HG03045 (cell line): ENCODE measurements around the gene RHBDD2.
"Not testable (repeated sequence)": the region's sequence is repeated elsewhere in the genome, so short reads cannot be mapped to it uniquely, and the experiment has no call there.

ENCODE experiments used
- ATAC-seq: cut with Tn5 transposase; IDR thresholded peaks from one replicate; pipeline ENCODE4 v1.9.1; 2021; ENCODE audit warnings: mild to moderate bottlenecking, moderate library complexity; ENCODE audit not compliant: unreplicated experiment

The RHBDD2 gene

DNA sequence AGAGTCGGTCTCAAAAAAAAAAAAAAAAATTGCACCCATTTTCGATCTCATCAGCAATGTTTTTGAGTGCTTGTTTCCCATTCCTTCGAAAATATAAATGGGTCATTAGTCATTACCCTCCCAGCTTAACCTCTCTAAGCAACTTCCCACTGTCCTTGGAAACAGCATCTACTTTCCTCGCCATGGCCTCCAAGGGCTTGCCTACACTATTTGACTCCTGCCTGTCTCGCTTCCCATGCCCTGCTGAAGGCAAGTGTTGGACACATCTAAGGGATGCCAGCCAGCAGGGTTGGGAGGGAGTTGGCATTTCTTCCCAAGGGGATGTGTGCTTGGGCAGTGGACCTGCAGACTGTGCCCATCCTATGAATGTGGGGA, 12.7 kb upstream of the RHBDD2 start:
- ATAC-seq = no peak

- no peak for ATAC-seq
Observed at GRCh38 chr7:75866489-75867389, 12.1 kb upstream of the RHBDD2 start.

- ATAC-seq = no peak
Observed at GRCh38 chr7:75867390-75867717, 11.5 kb upstream of the RHBDD2 start.

- ATAC-seq = no peak
Observed at GRCh38 chr7:75868153-75868552, 10.7 kb upstream of the RHBDD2 start.

DNA sequence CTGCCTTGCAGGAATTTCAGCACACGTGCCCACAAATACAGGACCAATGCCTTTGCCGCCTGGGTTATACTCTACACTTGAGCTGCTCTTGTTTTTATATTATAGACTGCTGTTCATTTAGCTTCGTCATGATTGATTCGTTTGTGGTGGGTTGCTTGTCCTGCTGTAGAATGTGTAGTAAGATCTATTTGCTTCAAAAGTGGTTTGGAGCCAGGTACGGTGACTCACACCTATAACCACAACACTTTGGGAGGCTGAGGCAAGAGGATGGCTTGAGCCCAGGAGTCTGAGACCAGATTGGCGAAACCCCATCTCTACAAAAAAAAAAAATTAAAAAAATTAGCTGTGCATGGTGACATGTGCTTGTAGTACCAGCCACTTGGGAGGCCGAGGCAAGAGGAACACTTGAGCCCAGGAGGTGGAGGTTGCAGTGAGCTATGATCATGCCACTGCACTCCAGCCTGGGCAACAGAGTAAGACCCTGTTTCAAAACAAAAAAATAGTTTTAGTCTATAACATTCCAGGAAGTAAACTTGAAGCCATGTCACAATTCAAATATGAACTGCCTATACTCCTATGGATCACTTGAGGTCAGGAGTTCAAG, 9.0 kb upstream of the RHBDD2 start:
- ATAC-seq = no peak

- no peak for ATAC-seq
Observed at GRCh38 chr7:75870557-75871161, 8.2 kb upstream of the RHBDD2 start.

GRCh38 chr7:75872073-75872782, 6.6 kb upstream of the RHBDD2 start:
- ATAC-seq = no peak

DNA sequence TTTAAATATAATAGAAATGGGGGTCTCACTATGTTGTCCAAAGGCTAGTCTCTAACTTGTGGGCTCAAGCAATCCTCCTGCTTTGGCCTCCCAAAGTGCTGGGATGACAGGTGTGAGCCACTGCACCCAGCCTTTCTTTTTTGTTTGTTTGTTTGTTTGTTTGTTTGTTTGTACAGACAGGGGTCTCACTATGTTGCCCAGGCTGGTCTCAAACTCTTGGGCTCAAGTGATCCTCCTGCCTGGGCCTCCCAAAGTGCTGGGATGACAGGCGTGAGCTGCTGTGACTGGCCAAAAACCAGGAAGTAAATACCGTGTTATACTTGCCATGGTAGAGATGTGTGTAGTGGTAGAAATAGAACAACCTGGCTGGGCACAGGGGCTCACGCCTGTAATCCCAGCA, 4.7 kb upstream of the RHBDD2 start:
- not testable (repeated sequence) for ATAC-seq

DNA sequence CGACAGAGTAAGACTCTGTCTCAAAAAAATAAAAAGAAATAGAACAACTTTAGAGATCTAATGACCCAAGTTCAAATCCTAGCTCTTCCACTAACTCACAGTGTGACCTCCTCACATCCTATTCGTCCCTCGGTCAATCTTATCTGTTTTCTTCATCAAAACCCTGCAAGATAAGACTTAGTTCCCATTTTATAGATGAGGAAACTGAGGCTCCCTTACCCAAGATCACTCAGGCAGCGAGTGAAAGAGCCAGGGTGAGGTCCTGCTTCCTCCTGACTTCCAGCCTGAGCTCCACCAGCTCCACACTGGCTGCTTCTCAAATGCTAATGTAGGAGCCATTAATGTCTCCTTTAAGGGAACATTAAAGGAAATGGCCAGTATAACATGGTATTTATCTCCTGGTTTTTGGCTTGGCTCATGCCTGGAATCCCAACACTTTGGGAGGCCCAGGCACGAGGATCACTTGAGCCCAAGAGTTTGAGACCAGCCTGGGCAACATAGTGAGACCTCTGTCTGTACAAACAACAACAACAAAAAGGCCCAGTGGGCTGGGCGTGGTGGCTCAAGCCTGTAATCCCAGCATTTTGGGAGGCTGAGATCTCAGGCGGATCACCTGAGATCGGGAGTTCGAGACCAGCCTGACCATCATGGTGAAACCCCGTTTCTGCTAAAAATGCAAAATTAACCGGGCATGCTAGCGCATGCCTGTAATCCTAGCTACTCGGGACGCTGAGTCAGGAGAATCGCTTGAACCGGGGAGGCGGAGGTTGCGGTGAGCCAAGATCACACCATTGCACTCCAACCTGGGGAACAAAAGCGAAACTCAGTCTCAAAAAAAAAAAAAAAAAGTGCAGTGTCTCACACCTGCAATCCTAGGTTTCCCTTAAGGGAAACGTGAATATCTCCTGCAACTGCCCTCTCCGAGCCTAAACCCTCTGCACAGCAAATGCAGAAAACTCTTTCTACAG, 3.4 kb upstream of the RHBDD2 start:
- no peak for ATAC-seq

GRCh38 chr7:75876126-75876881, 2.5 kb upstream of the RHBDD2 start:
- no peak for ATAC-seq

GRCh38 chr7:75878312-75878768, 494 bp upstream of the RHBDD2 start:
- peak; percentile 25 for ATAC-seq

GRCh38 chr7:75879771-75880184, 944 bp downstream of the RHBDD2 start:
- no peak for ATAC-seq

DNA sequence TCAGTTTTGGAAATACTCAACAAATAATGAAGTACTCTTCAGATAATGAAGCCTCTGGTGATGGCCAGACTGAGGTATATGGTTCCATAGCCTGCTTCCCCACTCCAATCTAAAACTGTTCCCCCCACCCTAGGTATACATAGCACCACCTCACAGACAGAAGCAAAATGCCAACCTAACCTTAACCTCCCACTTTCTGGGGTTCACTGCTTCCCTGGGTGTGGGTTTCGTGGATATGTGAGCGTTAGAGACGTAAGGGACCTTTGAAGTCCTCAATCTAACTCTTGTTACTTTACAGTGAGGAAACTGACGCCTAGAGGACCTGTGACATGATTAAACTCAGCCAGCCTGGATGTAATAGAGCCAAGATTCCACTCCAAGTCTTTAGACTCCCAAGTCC, 1.4 kb downstream of the RHBDD2 start:
- no peak for ATAC-seq

- ATAC-seq = no peak
Observed at GRCh38 chr7:75881436-75882095, 2.7 kb downstream of the RHBDD2 start.

DNA sequence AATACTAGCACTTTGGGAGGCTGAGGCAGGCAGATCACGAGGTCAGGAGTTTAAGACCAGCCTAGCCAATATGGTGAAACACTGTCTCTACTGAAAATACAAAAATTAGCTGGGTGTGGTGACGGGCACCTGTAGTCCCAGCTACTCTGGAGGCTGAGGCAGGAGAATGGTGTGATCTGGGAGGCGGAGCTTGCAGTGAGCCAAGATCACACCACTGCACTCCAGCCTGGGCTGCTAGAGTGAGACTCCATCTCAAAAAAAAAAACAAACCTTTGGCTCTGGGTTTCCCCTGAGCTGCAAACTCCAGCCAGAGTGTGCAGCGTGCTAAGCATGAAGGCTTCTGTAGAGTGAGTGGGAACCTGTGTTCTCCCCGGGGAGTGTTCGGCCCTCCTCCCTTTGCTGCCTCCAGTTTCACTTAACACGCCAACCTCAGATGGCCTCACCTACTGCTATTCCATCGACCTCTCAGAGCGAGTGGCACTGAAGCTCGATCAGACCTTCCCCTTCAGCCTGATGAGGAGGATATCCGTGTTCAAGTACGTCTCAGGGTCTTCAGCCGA, 4.5 kb downstream of the RHBDD2 start:
- not testable (repeated sequence) for ATAC-seq

GRCh38 chr7:75884476-75884875, 5.6 kb downstream of the RHBDD2 start:
- no peak for ATAC-seq

GRCh38 chr7:75885036-75885435, 6.2 kb downstream of the RHBDD2 start:
- ATAC-seq = no peak

- ATAC-seq = no peak
Observed at GRCh38 chr7:75887669-75888369, 9.0 kb downstream of the RHBDD2 start.
